Globus pallidus (tissue), 1 donor: Measurements from ENCODE around the gene SNED1.

ENCODE experiments used
- DNase-seq: peaks from one replicate; pipeline ENCODE4 v3.0.0-alpha.2; 2015; ENCODE audit warnings: low spot score

The SNED1 gene

GRCh38 chr2:241109210-241110088, 111.0 kb downstream of the SNED1 start:
- DNase-seq = no peak

- no peak for DNase-seq
Observed at GRCh38 chr2:241110089-241110606, 111.7 kb downstream of the SNED1 start.

GRCh38 chr2:241110607-241111439, 112.4 kb downstream of the SNED1 start:
- no peak for DNase-seq

- no peak for DNase-seq
Observed at GRCh38 chr2:241111440-241111805, 113.0 kb downstream of the SNED1 start.

GRCh38 chr2:241112046-241112445, 113.6 kb downstream of the SNED1 start:
- DNase-seq = no peak

GRCh38 chr2:241112592-241112991, 114.2 kb downstream of the SNED1 start:
- DNase-seq = no peak

GRCh38 chr2:241114836-241115235, 116.4 kb downstream of the SNED1 start:
- DNase-seq = no peak

GRCh38 chr2:241115361-241115760, 116.9 kb downstream of the SNED1 start:
- no peak for DNase-seq

GRCh38 chr2:241116606-241117560, 118.5 kb downstream of the SNED1 start:
- DNase-seq = no peak

- no peak for DNase-seq
Observed at GRCh38 chr2:241118737-241119505, 120.5 kb downstream of the SNED1 start.

- no peak for DNase-seq
Observed at GRCh38 chr2:241120440-241120839, 122.0 kb downstream of the SNED1 start.

- DNase-seq = no peak
Observed at GRCh38 chr2:241121008-241121407, 122.6 kb downstream of the SNED1 start.

GRCh38 chr2:241122376-241123002, 124.1 kb downstream of the SNED1 start:
- no peak for DNase-seq

GRCh38 chr2:241123816-241124536, 125.6 kb downstream of the SNED1 start:
- no peak for DNase-seq

GRCh38 chr2:241125626-241126025, 127.2 kb downstream of the SNED1 start:
- no peak for DNase-seq

- DNase-seq = no peak
Observed at GRCh38 chr2:241126201-241126611, 127.8 kb downstream of the SNED1 start.

- no peak for DNase-seq
Observed at GRCh38 chr2:241126771-241127202, 128.4 kb downstream of the SNED1 start.

GRCh38 chr2:241128266-241128665, 129.8 kb downstream of the SNED1 start:
- DNase-seq = no peak

GRCh38 chr2:241129086-241129871, 130.9 kb downstream of the SNED1 start:
- no peak for DNase-seq
